Stomach (tissue), 9 donors: ENCODE results near the gene TEAD1. TPM values are rescaled to one million over a fixed set of nuclear protein-coding genes. Genes with fewer than 3 reads are reported as not detected.

Experiments
- DNase-seq, 2 donors: peaks; one replicate each; pipeline versions ENCODE4 v3.0.0 to v3.0.0-alpha.2; 2013 to 2019
- H3K27ac ChIP-seq, 5 donors: fragments of 200-600 bp in 4 of 5; sonication (generic) in 4 of 5; one replicate each; pipeline ENCODE4 v1.5.1; 2013 to 2019; ENCODE audit warnings: mild to moderate bottlenecking in 1 of 5, moderate library complexity in 1 of 5
- H3K27me3 ChIP-seq, 3 donors: fragments of 200-600 bp; sonication (generic); one replicate each; pipeline ENCODE4 v1.5.1; 2017 to 2019; ENCODE audit warnings: mixed run types in 1 of 3
- H3K36me3 ChIP-seq, 4 donors: fragments of 200-600 bp; sonication (generic); 1 replicate in 3 of 4; 2 replicates in 1 of 4; pipeline ENCODE4 v1.5.1; 2016 to 2019
- H3K4me1 ChIP-seq, 4 donors: fragments of 200-600 bp; sonication (generic); one replicate each; pipeline ENCODE4 v1.5.1; 2016 to 2019
- H3K4me3 ChIP-seq, 4 donors: fragments of 200-600 bp; sonication (generic) in 3 of 4; one replicate each; pipeline ENCODE4 v1.5.1; 2016 to 2019; ENCODE audit warnings: mild to moderate bottlenecking in 1 of 4
- H3K9me3 ChIP-seq, 4 donors: fragments of 200-600 bp; sonication (generic); one replicate each; pipeline ENCODE4 v1.5.1; 2016 to 2019
- EP300 ChIP-seq: sonication (generic); formaldehyde crosslinking; IDR thresholded peaks from one replicate; pipeline ENCODE4 v1.6.1; 2017; ENCODE audit warnings: antibody characterized with exemption
- POLR2A ChIP-seq, 4 donors: fragments of 450-650 bp; IDR thresholded peaks; one replicate each; pipeline ENCODE4 v1.6.1; 2016; ENCODE audit warnings: antibody characterized with exemption in 4 of 4, control low read depth in 2 of 4, mild to moderate bottlenecking in 1 of 4, moderate library complexity in 1 of 4
- POLR2AphosphoS5 ChIP-seq, 3 donors: sonication (generic); formaldehyde crosslinking; IDR thresholded peaks; one replicate each; pipeline ENCODE4 v1.6.1; 2016; ENCODE audit warnings: antibody characterized with exemption in 3 of 3
- WGBS, 5 donors: extraction: QIAGEN DNeasy Blood & Tissue Kit in 3 of 5; methylation state at CpG; one replicate each; pipeline versions ENCODE4 v1.1.5 to v1.1.7; 2013 to 2018; 5-methylcytosine and 5-hydroxymethylcytosine counted together
- intact Hi-C: fragments of 100-400 bp; cut with DNase I; formaldehyde crosslinking; loops from one replicate; pipeline ENCODE4 v1.15.1; 2023; ENCODE audit warnings: low total_unique reads
- polyA plus RNA-seq, 3 donors: library from polyadenylated mRNA; stranded (reverse); fragments of 200-250 nt; gene quantifications; one replicate each; pipeline ENCODE4 v1.2.3, GENCODE V29; 2013
- total RNA-seq, 5 donors: library from RNA; depleted of rRNA; stranded (reverse); fragments of >200 nt; gene quantifications; one replicate each; pipeline versions ENCODE4 v1.1.0 to v1.2.3, GENCODE V29; 2014 to 2016
- TF ChIP-seq, protein P1 (sequence below), 7 experiments: fragments of 450-650 bp in 4 of 7; fragments of 200-600 bp in 3 of 7; sonication (generic) in 3 of 7; IDR thresholded peaks; one replicate each; pipeline ENCODE4 v1.5.1; 2016 to 2019; ENCODE audit warnings: antibody characterized with exemption in 7 of 7, control low read depth in 2 of 7, mild to moderate bottlenecking in 1 of 7
- donor health status: healthy with polysubstance abuse.
- donor health status: Bipolar disorder and iron deficiency.
- donor health status: healthy.

Gene TEAD1
- total and polyA plus RNA-seq, 8 donors, result 4.9 to 133 (median 65.2) TPM

DNA sequence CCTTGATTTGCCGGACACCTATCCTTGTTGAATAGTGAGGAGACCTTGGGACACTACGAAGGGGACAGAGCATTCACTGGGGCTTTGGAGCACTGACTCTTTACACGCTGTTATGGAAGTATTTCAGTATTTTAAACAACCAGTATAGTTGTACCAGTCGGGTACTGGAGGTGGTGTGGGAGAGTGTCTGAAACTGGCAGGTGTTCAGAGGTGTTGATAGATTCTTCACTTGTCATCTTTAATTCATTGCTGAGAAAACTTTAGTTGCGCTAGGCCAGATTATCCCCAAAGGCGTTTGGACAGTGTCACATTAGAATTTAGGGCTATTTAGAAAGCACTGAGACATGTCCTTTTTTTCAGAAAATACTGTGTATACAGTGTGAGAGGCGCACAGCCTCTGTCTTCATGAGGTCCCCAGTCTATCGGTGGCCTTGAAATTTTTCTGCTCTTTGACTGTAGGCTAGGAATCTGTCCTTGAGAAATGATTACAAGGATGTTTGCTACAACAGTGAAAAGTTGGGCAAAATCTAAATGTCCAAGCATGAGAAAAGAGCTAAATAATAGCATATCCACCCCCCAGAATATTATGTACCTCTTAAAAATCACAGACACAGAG, 69.7 kb downstream of the TEAD1 start:
- intact Hi-C loops, result no loop called here
- Histone ChIP-seq H3K27ac (no peak overlapping the region), H3K36me3 (no peaks in the 10 kb centered on the region), H3K27me3 (no peaks in the 10 kb centered on the region), H3K4me1 (peaks cover 3 to 39% (median 15%) of the 10 kb centered on the region in 4 donors), H3K4me3 (no peak overlapping the region), H3K9me3 (no peaks in the 10 kb centered on the region)
- no peak for TF ChIP-seq POLR2AphosphoS5 (IDR thresholded peaks at IDR 0.05)
- TF ChIP-seq, protein P1, sequence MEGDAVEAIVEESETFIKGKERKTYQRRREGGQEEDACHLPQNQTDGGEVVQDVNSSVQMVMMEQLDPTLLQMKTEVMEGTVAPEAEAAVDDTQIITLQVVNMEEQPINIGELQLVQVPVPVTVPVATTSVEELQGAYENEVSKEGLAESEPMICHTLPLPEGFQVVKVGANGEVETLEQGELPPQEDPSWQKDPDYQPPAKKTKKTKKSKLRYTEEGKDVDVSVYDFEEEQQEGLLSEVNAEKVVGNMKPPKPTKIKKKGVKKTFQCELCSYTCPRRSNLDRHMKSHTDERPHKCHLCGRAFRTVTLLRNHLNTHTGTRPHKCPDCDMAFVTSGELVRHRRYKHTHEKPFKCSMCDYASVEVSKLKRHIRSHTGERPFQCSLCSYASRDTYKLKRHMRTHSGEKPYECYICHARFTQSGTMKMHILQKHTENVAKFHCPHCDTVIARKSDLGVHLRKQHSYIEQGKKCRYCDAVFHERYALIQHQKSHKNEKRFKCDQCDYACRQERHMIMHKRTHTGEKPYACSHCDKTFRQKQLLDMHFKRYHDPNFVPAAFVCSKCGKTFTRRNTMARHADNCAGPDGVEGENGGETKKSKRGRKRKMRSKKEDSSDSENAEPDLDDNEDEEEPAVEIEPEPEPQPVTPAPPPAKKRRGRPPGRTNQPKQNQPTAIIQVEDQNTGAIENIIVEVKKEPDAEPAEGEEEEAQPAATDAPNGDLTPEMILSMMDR (IDR thresholded peaks at IDR 0.05), result no peak
- TF ChIP-seq POLR2A (IDR thresholded peaks at IDR 0.05), result no peak
- no peak for TF ChIP-seq EP300
- whole genome bisulfite sequencing, 5 donors, result 88 to 92% (median 89%) methylated on average over 8 of the region's 8 CpGs
- no peak for DNase-seq

GRCh38 chr11:12744826-12745502, 70.7 kb downstream of the TEAD1 start:
- peaks cover 3 to 47% (median 19%) of the 10 kb centered on the region in 4 donors for H3K4me1 ChIP-seq
- no peak for DNase-seq
- H3K27me3 ChIP-seq, result no peaks in the 10 kb centered on the region
- TF ChIP-seq POLR2A (IDR thresholded peaks at IDR 0.05) (no peak), EP300 (no peak), POLR2AphosphoS5 (IDR thresholded peaks at IDR 0.05) (no peak)
- TF ChIP-seq, protein P1 (IDR thresholded peaks at IDR 0.05), result no peak
- H3K27ac ChIP-seq, result peak overlapping the region in 1 of 5 donors; percentile 36
- intact Hi-C loops, result no loop called here
- WGBS, 5 donors, result 65 to 74% (median 66%) methylated on average over 10 of the region's 10 CpGs
- no peaks in the 10 kb centered on the region for H3K36me3 ChIP-seq
- H3K4me3 ChIP-seq, result no peak overlapping the region
- no peaks in the 10 kb centered on the region for H3K9me3 ChIP-seq

GRCh38 chr11:12745787-12746186, 71.6 kb downstream of the TEAD1 start:
- TF ChIP-seq, protein P1 (IDR thresholded peaks at IDR 0.05), result no peak
- no peak for TF ChIP-seq POLR2A (IDR thresholded peaks at IDR 0.05)
- no peak for TF ChIP-seq EP300
- no peak for TF ChIP-seq POLR2AphosphoS5 (IDR thresholded peaks at IDR 0.05)
- Histone ChIP-seq H3K36me3 (no peaks in the 10 kb centered on the region), H3K4me3 (no peak overlapping the region), H3K27me3 (no peaks in the 10 kb centered on the region), H3K9me3 (no peaks in the 10 kb centered on the region), H3K27ac (no peak overlapping the region), H3K4me1 (peaks cover 3 to 55% (median 21%) of the 10 kb centered on the region in 4 donors)
- DNase-seq, result no peak
- 70 to 86% (median 83%) methylated on average over 3 of the region's 3 CpGs for WGBS, 5 donors
- intact Hi-C loops, result no loop called here

- Histone ChIP-seq H3K9me3 (no peaks in the 10 kb centered on the region), H3K27me3 (no peaks in the 10 kb centered on the region), H3K36me3 (no peaks in the 10 kb centered on the region), H3K27ac (no peak overlapping the region), H3K4me1 (peaks cover 3 to 55% (median 21%) of the 10 kb centered on the region in 4 donors), H3K4me3 (no peak overlapping the region)
- TF ChIP-seq POLR2AphosphoS5 (IDR thresholded peaks at IDR 0.05) (no peak), EP300 (no peak), POLR2A (IDR thresholded peaks at IDR 0.05) (no peak)
- TF ChIP-seq, protein P1 (IDR thresholded peaks at IDR 0.05), result no peak
- WGBS, 5 donors, result 44 to 51% (median 45%) methylated on average over 6 of the region's 6 CpGs
- intact Hi-C loops, result no loop called here
- peak in 1 of 2 donors; percentile 89 for DNase-seq
These were observed 72.4 kb downstream of the TEAD1 start for GRCh38 chr11:12746593-12747097.
